HCT116 (cell line): Measurements from ENCODE around the gene SMIM32. TPM values are rescaled to one million over a fixed set of nuclear protein-coding genes. Genes with fewer than 3 reads are reported as not detected.

Experiments used
- ATAC-seq: fragments of 200-7000 bp; cut with Tn5 transposase; 2 replicates; pipeline ENCODE4 v1.9.1; 2020; ENCODE audit warnings: mild to moderate bottlenecking, moderate library complexity
- BruUV-seq: library from RNA; stranded (reverse); fragments of 400-500 nt; replicated peaks from 2 replicates; lab custom pipeline; 2021; lab: Mats Ljungman, UMichigan
- CTCF ChIA-PET: fragments of 300-600 bp; sonication (Branson Sonifier 250); formaldehyde crosslinking; loops from one replicate; lab custom pipeline; 2021; ENCODE audit warnings: antibody characterized with exemption; lab: Charles Lee
- POLR2A ChIA-PET: fragments of 300-600, 350-600 bp; sonication (Branson Sonifier 250); formaldehyde crosslinking; loops from one replicate; lab custom pipeline; 2021; ENCODE audit warnings: antibody characterized with exemption; lab: Charles Lee
- RAD21 ChIA-PET, 2 experiments: fragments of 300-600 bp; sonication (Branson Sonifier 250); formaldehyde crosslinking; loops; one replicate each; lab custom pipeline; 2023; ENCODE audit warnings: low total read pairs in 2 of 2; ENCODE audit not compliant: uncharacterized antibody in 2 of 2, unreplicated experiment in 2 of 2, low non-redundant PET in 1 of 2; lab: Charles Lee
- DNase-seq: peaks from one replicate; pipeline ENCODE4 v3.0.0-alpha.2; 2010; ENCODE audit warnings: low read depth, low spot score
- H2AFZ ChIP-seq: fragments of 200-600 bp; shearing (Covaris generic), sonication (generic); 2 replicates; pipeline ENCODE4 v1.6.1; 2017; ENCODE audit warnings: low read depth, mixed run types, mixed read lengths, antibody characterized with exemption, low read length; ENCODE audit not compliant: poor library complexity, severe bottlenecking
- H3K27ac ChIP-seq: 2 replicates; pipeline ENCODE4 v1.5.1; 2012; ENCODE audit warnings: low read depth, low read length
- H3K27me3 ChIP-seq: fragments of 200-600 bp; sonication (generic); 2 replicates; pipeline ENCODE4 v1.6.1; 2016; ENCODE audit warnings: mixed run types, low read length, mixed read lengths; ENCODE audit not compliant: insufficient read depth
- H3K36me3 ChIP-seq, 2 experiments: fragments of 200-500 bp in 1 of 2; fragments of 200-600 bp in 1 of 2; sonication (Bioruptor generic) in 1 of 2; sonication (generic) in 1 of 2; 2 replicates each; pipeline versions ENCODE4 v1.5.1 to v1.6.1; 2014 to 2016; ENCODE audit warnings: low read length in 2 of 2, inconsistent platforms in 1 of 2, mixed read lengths in 1 of 2, mixed run types in 1 of 2; ENCODE audit not compliant: insufficient read depth in 2 of 2, control insufficient read depth in 1 of 2
- H3K4me1 ChIP-seq, 2 experiments: fragments of 200-600 bp in 1 of 2; sonication (generic) in 1 of 2; 2 replicates each; pipeline versions ENCODE4 v1.5.1 to v1.6.1; 2012 to 2017; ENCODE audit warnings: low read length in 2 of 2, inconsistent platforms in 1 of 2, mild to moderate bottlenecking in 1 of 2, mixed read lengths in 1 of 2, mixed run types in 1 of 2, moderate library complexity in 1 of 2; ENCODE audit not compliant: insufficient read depth in 2 of 2, control insufficient read depth in 1 of 2
- H3K4me2 ChIP-seq: fragments of 200-600 bp; sonication (generic); 2 replicates; pipeline ENCODE4 v1.6.1; 2017; ENCODE audit warnings: mixed run types, low read length, mixed read lengths
- H3K4me3 ChIP-seq, 2 experiments: fragments of 200-600 bp in 1 of 2; sonication (generic) in 1 of 2; replicated peaks in 1 of 2; 2 replicates each; pipeline ENCODE4 v1.5.1; 2011 to 2016; ENCODE audit warnings: low read length in 2 of 2, control low read depth in 1 of 2, low read depth in 1 of 2, mild to moderate bottlenecking in 1 of 2, mixed read lengths in 1 of 2, mixed run types in 1 of 2
- H3K79me2 ChIP-seq: fragments of 200-600 bp; sonication (generic); 2 replicates; pipeline ENCODE4 v1.6.1; 2017; ENCODE audit warnings: mild to moderate bottlenecking, mixed run types, low read length, moderate library complexity, mixed read lengths; ENCODE audit not compliant: insufficient read depth
- H3K9ac ChIP-seq: fragments of 200-600 bp; sonication (generic); 2 replicates; pipeline ENCODE4 v1.6.1; 2016; ENCODE audit warnings: low read length, mixed read lengths
- H3K9me2 ChIP-seq: fragments of 200-600 bp; sonication (generic), shearing (Covaris generic); 2 replicates; pipeline ENCODE4 v1.6.1; 2017; ENCODE audit warnings: mixed run types, mild to moderate bottlenecking, moderate library complexity; ENCODE audit not compliant: insufficient read depth
- H3K9me3 ChIP-seq, 2 experiments: fragments of 200-500 bp in 1 of 2; fragments of 200-600 bp in 1 of 2; sonication (Bioruptor generic) in 1 of 2; sonication (generic) in 1 of 2; 2 replicates each; pipeline ENCODE4 v1.6.1; 2014 to 2017; ENCODE audit warnings: low read length in 2 of 2, mixed read lengths in 2 of 2, inconsistent platforms in 1 of 2, low read depth in 1 of 2, mild to moderate bottlenecking in 1 of 2, mixed run types in 1 of 2, moderate library complexity in 1 of 2; ENCODE audit not compliant: control insufficient read depth in 1 of 2, insufficient read depth in 1 of 2
- H4K20me1 ChIP-seq: fragments of 200-600 bp; sonication (generic), shearing (Covaris generic); 2 replicates; pipeline ENCODE4 v1.6.1; 2017; ENCODE audit warnings: mixed run types, mild to moderate bottlenecking, moderate library complexity; ENCODE audit not compliant: insufficient read depth
- ATF3 ChIP-seq: IDR thresholded peaks from 2 replicates; pipeline ENCODE4 v1.6.1; 2012
- CBX3 ChIP-seq: IDR thresholded peaks from 2 replicates; pipeline ENCODE4 v1.6.1; 2012; ENCODE audit warnings: low read depth
- EGR1 ChIP-seq: IDR thresholded peaks from 2 replicates; pipeline ENCODE4 v1.6.1; 2012; ENCODE audit warnings: low read depth
- JUND ChIP-seq: IDR thresholded peaks from 2 replicates; pipeline ENCODE4 v1.6.1; 2012
- POLR2AphosphoS5 ChIP-seq: IDR thresholded peaks from 2 replicates; pipeline ENCODE4 v1.6.1; 2011; ENCODE audit warnings: mild to moderate bottlenecking, low read depth, low read length, moderate library complexity
- RAD21 ChIP-seq: IDR thresholded peaks from 2 replicates; pipeline ENCODE4 v1.6.1; 2012; ENCODE audit warnings: low read depth, mild to moderate bottlenecking
- intact Hi-C: fragments of 100-400 bp; cut with micrococcal nuclease; formaldehyde crosslinking; loops from 2 replicates; pipeline ENCODE4 v1.10.0; 2022
- total RNA-seq: library from RNA; stranded (reverse); gene quantifications from one replicate; pipeline ENCODE4 v1.2.1, GENCODE V29; 2021; ENCODE audit not compliant: unreplicated experiment
- TF ChIP-seq, protein P1 (sequence below), 3 experiments: fragments of 200-600 bp in 1 of 3; sonication (generic) in 1 of 3; IDR thresholded peaks in 2 of 3; conservative IDR thresholded peaks in 1 of 3; 2 replicates each; pipeline ENCODE4 v1.5.1; 2012 to 2017; ENCODE audit warnings: low read depth in 2 of 3, low read length in 2 of 3, antibody characterized with exemption in 1 of 3, borderline replicate concordance in 1 of 3, control low read depth in 1 of 3, mild to moderate bottlenecking in 1 of 3, mixed read lengths in 1 of 3, mixed run types in 1 of 3, moderate library complexity in 1 of 3; ENCODE audit not compliant: insufficient read depth in 1 of 3

Gene SMIM32
- total RNA-seq, 1 experiment from 2014 or later = not detected

GRCh38 chr5:136216230-136216629, 23.3 kb upstream of the SMIM32 start:
- DNase-seq = no peak
- Histone ChIP-seq H3K9me2 (no peaks in the 10 kb centered on the region), H3K9me3 (no peaks in the 10 kb centered on the region), H3K36me3 (no peaks in the 10 kb centered on the region), H3K4me3 (no peak overlapping the region), H3K9ac (no peak overlapping the region), H3K27ac (no peak overlapping the region), H3K4me1 (no peaks in the 10 kb centered on the region), H2AFZ (no peak overlapping the region), H3K4me2 (no peak overlapping the region), H3K79me2 (no peaks in the 10 kb centered on the region), H4K20me1 (no peaks in the 10 kb centered on the region), H3K27me3 (no peaks in the 10 kb centered on the region)
- POLR2A ChIA-PET = no interaction called here
- ATAC-seq = peak; percentile 68
- CTCF ChIA-PET = interaction anchor here (1.1 kb wide), 1 partner anchor 34 kb away, joined by 4 read pairs; no protein-coding TSS in a partner anchor
- RAD21 ChIA-PET = no interaction called here
- BruUV-seq = no TSS peak
- intact Hi-C loops = loop anchor here (10.0 kb wide), 1 partner anchor 271 kb away; no protein-coding TSS in a partner anchor
- TF ChIP-seq EGR1 (no peak), ATF3 (no peak)
- TF ChIP-seq, protein P1, sequence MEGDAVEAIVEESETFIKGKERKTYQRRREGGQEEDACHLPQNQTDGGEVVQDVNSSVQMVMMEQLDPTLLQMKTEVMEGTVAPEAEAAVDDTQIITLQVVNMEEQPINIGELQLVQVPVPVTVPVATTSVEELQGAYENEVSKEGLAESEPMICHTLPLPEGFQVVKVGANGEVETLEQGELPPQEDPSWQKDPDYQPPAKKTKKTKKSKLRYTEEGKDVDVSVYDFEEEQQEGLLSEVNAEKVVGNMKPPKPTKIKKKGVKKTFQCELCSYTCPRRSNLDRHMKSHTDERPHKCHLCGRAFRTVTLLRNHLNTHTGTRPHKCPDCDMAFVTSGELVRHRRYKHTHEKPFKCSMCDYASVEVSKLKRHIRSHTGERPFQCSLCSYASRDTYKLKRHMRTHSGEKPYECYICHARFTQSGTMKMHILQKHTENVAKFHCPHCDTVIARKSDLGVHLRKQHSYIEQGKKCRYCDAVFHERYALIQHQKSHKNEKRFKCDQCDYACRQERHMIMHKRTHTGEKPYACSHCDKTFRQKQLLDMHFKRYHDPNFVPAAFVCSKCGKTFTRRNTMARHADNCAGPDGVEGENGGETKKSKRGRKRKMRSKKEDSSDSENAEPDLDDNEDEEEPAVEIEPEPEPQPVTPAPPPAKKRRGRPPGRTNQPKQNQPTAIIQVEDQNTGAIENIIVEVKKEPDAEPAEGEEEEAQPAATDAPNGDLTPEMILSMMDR (IDR thresholded peaks at IDR 0.05 in 2 of 3, conservative IDR thresholded peaks at IDR 0.05 in 1 of 3; ENCODE audit: borderline replicate concordance in 1 of 3, insufficient read depth in 1 of 3, low read depth in 2 of 3, low read length in 2 of 3) = peak in 2 of 3 experiments; percentile 7 to 16; a peak in 1 of 6 replicates

DNA sequence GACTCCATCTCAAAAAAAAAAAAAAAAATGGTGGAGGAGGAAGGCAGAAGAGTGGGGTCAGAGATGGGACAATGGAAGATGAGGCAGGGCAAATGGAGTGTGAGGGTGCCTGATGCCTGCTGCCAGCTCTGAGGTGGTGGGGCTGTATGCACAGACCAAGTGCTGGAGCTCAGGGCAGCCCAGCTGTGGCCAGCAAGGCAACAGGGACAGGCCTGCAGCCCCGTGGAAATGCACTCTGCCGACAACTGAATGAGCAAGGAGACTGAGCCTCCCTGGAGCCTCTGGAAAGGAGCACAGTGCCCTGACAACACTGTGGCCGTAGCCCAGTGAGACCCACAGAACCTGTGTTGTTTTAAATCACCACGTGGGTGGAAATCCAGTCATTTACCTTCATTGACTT, 22.9 kb upstream of the SMIM32 start:
- no TSS peak for BruUV-seq

More for the DNA sequence above, 22.9 kb upstream of the SMIM32 start:
- H3K79me2 ChIP-seq = no peaks in the 10 kb centered on the region
- no peaks in the 10 kb centered on the region for H3K9me3 ChIP-seq
- H2AFZ ChIP-seq = no peak overlapping the region
- no peak overlapping the region for H3K4me2 ChIP-seq
- CTCF ChIA-PET = no interaction called here
- intact Hi-C loops = loop anchor here (10.0 kb wide), 1 partner anchor 271 kb away; no protein-coding TSS in a partner anchor
- H3K4me1 ChIP-seq = no peaks in the 10 kb centered on the region
- H4K20me1 ChIP-seq = no peaks in the 10 kb centered on the region
- no peaks in the 10 kb centered on the region for H3K27me3 ChIP-seq
- no peak overlapping the region for H3K4me3 ChIP-seq
- RAD21 ChIA-PET = interaction anchor here in 1 of 2 experiments (0.7 kb wide), 1 partner anchor 270 kb away, joined by 3 read pairs; no protein-coding TSS in a partner anchor
- H3K9ac ChIP-seq = no peak overlapping the region
- no peak overlapping the region for H3K27ac ChIP-seq
- DNase-seq (no peak), ATAC-seq (no peak)
- H3K9me2 ChIP-seq = no peaks in the 10 kb centered on the region
- H3K36me3 ChIP-seq = no peaks in the 10 kb centered on the region
- TF ChIP-seq RAD21 = no peak
- TF ChIP-seq POLR2AphosphoS5 = no peak
- no peak for TF ChIP-seq JUND
- TF ChIP-seq CBX3 = no peak
- POLR2A ChIA-PET = no interaction called here
